Liver (tissue), 3 donors: ENCODE results near the gene CRADD.

Source experiments
- CTCF ChIP-seq: fragments of 150-350 bp; IDR thresholded peaks from 2 replicates; pipeline ENCODE4 v1.5.1; 2017; ENCODE audit warnings: improper control_type of control experiment, low read depth, low read length; ENCODE audit not compliant: missing input control
- MAX ChIP-seq: IDR thresholded peaks from 2 replicates; pipeline ENCODE4 v1.6.1; 2016; ENCODE audit warnings: antibody characterized with exemption
- TAF1 ChIP-seq: conservative IDR thresholded peaks from 2 replicates; pipeline ENCODE4 v1.6.1; 2016; ENCODE audit warnings: antibody characterized with exemption, mild to moderate bottlenecking
- YY1 ChIP-seq: IDR thresholded peaks from 2 replicates; pipeline ENCODE4 v1.6.1; 2016; ENCODE audit warnings: antibody characterized with exemption, mild to moderate bottlenecking
- TF ChIP-seq, protein P1 (sequence below): IDR thresholded peaks from 2 replicates; pipeline ENCODE4 v1.6.1; 2016; ENCODE audit warnings: antibody characterized with exemption
- donor health status: healthy.
- donor health status: healthy.

GRCh38 chr12:93926237-93926636 lies 249.1 kb downstream of the CRADD start:
- TF ChIP-seq CTCF (no peak), YY1 (no peak), TAF1 (no peak), MAX (no peak)
- TF ChIP-seq, protein P1, sequence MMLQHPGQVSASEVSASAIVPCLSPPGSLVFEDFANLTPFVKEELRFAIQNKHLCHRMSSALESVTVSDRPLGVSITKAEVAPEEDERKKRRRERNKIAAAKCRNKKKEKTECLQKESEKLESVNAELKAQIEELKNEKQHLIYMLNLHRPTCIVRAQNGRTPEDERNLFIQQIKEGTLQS, result no peak
